Activated CD8-positive, alpha-beta memory T cell treated with anti-CD3 and anti-CD28 coated beads, Interleukin-2, amount 10 ng/mL, durations not matched to agents 7 days and 5 days (primary cell): ENCODE results near the gene PEX5L. TPM values are rescaled to one million over a fixed set of nuclear protein-coding genes. Genes with fewer than 3 reads are reported as not detected.

Experiments used
- ATAC-seq: fragments of 150-1000 bp; cut with Tn5 transposase; one replicate; pipeline ENCODE4 v1.10.0; 2021; ENCODE audit warnings: moderate library complexity
- CTCF ChIA-PET: fragments of 350-600 bp; sonication (Branson Sonifier 250); formaldehyde crosslinking; loops from one replicate; lab custom pipeline; 2021; ENCODE audit warnings: antibody characterized with exemption; lab: Charles Lee
- DNase-seq: peaks from one replicate; pipeline ENCODE4 v3.0.0-alpha.2; 2020
- H3K27ac Mint-ChIP-seq: one replicate; pipeline ENCODE4 v1.8.0; 2021; ENCODE audit warnings: mild to moderate bottlenecking, mixed read lengths
- H3K27me3 Mint-ChIP-seq: one replicate; pipeline ENCODE4 v1.8.0; 2021; ENCODE audit warnings: mixed read lengths
- H3K36me3 Mint-ChIP-seq: one replicate; pipeline ENCODE4 v1.8.0; 2021; ENCODE audit warnings: mild to moderate bottlenecking, mixed read lengths
- H3K4me1 Mint-ChIP-seq: one replicate; pipeline ENCODE4 v1.8.0; 2021; ENCODE audit warnings: mixed read lengths
- H3K4me3 Mint-ChIP-seq: one replicate; pipeline ENCODE4 v1.8.0; 2021; ENCODE audit warnings: mild to moderate bottlenecking, moderate library complexity, mixed read lengths
- H3K9me3 Mint-ChIP-seq: one replicate; pipeline ENCODE4 v1.8.0; 2022; ENCODE audit warnings: low read depth, mixed read lengths
- total RNA-seq, 2 experiments: library from RNA; stranded (reverse); gene quantifications; one replicate each; pipeline ENCODE4 v1.2.3, GENCODE V29; 2021

Gene PEX5L
- total RNA-seq, 2 experiments from 2014 or later: 0.56 to 1.1 TPM

- DNase-seq (no peak), ATAC-seq (no peak)
- H3K27ac Mint-ChIP-seq: no peak overlapping the region
- H3K4me3 Mint-ChIP-seq: no peak overlapping the region
- H3K9me3 Mint-ChIP-seq: no peaks in the 10 kb centered on the region
- no peaks in the 10 kb centered on the region for H3K36me3 Mint-ChIP-seq
- CTCF ChIA-PET: no interaction called here
- H3K4me1 Mint-ChIP-seq: no peaks in the 10 kb centered on the region
- no peaks in the 10 kb centered on the region for H3K27me3 Mint-ChIP-seq
These were observed 174.8 kb downstream of the PEX5L start for GRCh38 chr3:179861953-179862352.

DNA sequence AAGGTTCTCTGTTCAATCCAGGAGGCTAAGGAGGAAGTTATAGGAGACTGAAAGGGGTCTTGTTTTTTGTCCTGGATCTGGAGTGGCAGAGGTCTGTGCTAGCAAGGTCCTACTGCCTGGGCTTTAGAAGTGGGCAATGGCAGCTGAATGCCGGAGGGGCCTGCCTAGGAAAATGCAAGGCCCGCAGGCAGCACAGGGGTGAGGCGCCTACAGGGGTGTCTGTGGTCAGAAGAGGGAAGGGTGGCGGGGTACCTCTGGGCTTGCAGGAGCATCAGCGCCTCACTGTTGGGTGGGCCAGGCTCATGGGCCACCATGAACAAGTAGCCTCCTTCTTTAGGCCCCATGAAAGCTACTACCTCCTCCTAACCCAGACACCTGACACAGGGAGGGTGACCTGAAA is 175.4 kb downstream of the PEX5L start:
- ATAC-seq (no peak), DNase-seq (no peak)
- CTCF ChIA-PET: no interaction called here
- Mint-ChIP-seq H3K27me3 (no peaks in the 10 kb centered on the region), H3K36me3 (no peaks in the 10 kb centered on the region), H3K4me3 (no peak overlapping the region), H3K4me1 (no peaks in the 10 kb centered on the region), H3K9me3 (no peaks in the 10 kb centered on the region), H3K27ac (no peak overlapping the region)

GRCh38 chr3:179860275-179861107 is 176.2 kb downstream of the PEX5L start:
- ATAC-seq (no peak), DNase-seq (no peak)
- CTCF ChIA-PET: no interaction called here

DNA sequence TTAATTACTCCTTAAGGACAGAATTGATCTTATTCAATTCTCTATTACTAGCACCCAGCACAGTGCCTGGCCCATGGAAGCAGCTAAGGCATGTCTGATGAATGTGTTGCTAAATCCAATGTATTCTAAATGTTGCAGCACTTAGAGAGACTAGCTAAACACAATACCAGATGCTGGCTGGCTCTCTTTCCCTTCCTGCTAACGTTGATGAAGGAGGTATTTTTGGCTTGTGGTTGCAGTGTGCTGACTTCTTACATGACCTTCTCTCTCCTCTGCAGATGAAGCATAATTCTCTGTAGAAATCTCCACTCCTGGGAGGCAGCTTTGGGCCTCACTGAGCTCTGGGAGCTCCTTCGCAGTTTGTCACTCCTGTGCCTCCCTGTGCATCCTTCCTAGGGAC is 183.6 kb downstream of the PEX5L start:
- no peak overlapping the region for H3K4me3 Mint-ChIP-seq
- peaks cover 4% of the 10 kb centered on the region for H3K27me3 Mint-ChIP-seq
- no peaks in the 10 kb centered on the region for H3K4me1 Mint-ChIP-seq
- ATAC-seq (no peak), DNase-seq (no peak)
- no peaks in the 10 kb centered on the region for H3K36me3 Mint-ChIP-seq
- H3K9me3 Mint-ChIP-seq: no peaks in the 10 kb centered on the region
- CTCF ChIA-PET: no interaction called here
- H3K27ac Mint-ChIP-seq: no peak overlapping the region

More at GRCh38 chr3:179860275-179861107, 176.2 kb downstream of the PEX5L start:
- Mint-ChIP-seq H3K27ac (no peak overlapping the region), H3K36me3 (no peaks in the 10 kb centered on the region), H3K27me3 (no peaks in the 10 kb centered on the region), H3K4me3 (no peak overlapping the region), H3K4me1 (no peaks in the 10 kb centered on the region), H3K9me3 (no peaks in the 10 kb centered on the region)

DNA sequence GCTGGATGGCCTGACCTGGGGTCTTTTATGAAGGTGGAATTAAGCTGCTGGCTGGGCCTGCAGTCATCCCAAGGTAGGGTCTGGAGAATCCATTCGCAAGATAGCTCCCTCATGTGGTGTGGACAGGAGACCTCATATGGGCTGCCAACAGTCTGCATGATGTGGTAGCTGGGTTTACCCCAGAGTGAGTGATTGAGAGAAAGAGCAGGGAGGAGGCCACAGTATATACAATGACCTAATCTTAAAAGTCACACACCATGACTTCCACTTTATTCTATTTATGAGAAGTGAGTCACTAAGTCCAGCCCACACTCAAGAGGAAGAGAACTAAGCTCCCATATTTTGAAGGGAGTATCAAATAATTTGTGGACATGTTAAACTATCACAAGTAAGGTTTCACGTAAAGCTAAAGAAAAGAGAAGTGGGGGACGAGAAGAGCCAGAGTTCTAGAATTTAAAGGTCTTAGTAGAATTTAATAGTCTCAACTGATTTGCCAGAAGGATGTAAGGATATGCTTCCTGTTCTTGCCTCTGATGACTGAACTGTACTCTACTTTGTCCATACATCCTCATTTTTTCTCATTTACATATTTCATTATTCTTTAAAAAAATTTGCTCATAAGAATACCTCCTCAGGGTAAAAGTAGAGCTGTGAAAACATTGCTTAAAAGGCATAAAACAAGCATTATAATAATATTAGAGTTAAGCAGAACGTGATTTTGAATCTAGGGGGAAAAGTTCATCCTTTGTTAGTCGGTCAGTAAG is 184.4 kb downstream of the PEX5L start:
- Mint-ChIP-seq H3K36me3 (no peaks in the 10 kb centered on the region), H3K27me3 (peaks cover 4% of the 10 kb centered on the region), H3K27ac (no peak overlapping the region), H3K4me3 (no peak overlapping the region), H3K4me1 (no peaks in the 10 kb centered on the region), H3K9me3 (no peaks in the 10 kb centered on the region)
- CTCF ChIA-PET: no interaction called here
- DNase-seq (no peak), ATAC-seq (no peak)

DNA sequence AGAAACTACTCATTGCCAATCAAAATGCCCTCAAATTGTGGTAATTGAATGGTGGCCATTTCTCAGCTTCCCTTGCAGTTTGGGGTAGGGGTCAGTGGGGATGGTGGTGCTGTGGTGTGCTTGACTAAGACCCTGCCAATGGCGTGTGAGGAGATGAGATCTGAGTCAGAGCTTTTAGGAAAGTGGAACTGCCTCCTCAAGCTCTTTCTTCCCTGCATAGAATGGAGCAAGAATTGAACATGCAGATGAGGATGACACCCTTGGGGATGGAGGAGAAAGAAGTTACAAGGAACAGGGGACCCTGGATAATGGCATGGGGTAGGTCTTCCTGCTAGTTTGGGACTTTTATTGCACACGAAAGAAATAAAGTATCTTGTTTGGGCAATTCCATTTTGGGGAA is 188.0 kb downstream of the PEX5L start:
- ATAC-seq (no peak), DNase-seq (no peak)
- Mint-ChIP-seq H3K9me3 (no peaks in the 10 kb centered on the region), H3K4me1 (no peaks in the 10 kb centered on the region), H3K27me3 (peaks cover 8% of the 10 kb centered on the region), H3K4me3 (no peak overlapping the region), H3K27ac (no peak overlapping the region), H3K36me3 (no peaks in the 10 kb centered on the region)
- CTCF ChIA-PET: no interaction called here

- peaks cover 14% of the 10 kb centered on the region for H3K27me3 Mint-ChIP-seq
- no peaks in the 10 kb centered on the region for H3K36me3 Mint-ChIP-seq
- no peaks in the 10 kb centered on the region for H3K4me1 Mint-ChIP-seq
- no peak overlapping the region for H3K4me3 Mint-ChIP-seq
- CTCF ChIA-PET: no interaction called here
- H3K27ac Mint-ChIP-seq: no peak overlapping the region
- no peaks in the 10 kb centered on the region for H3K9me3 Mint-ChIP-seq
- DNase-seq (no peak), ATAC-seq (no peak)
These were observed 194.7 kb downstream of the PEX5L start for GRCh38 chr3:179842061-179842460.

DNA sequence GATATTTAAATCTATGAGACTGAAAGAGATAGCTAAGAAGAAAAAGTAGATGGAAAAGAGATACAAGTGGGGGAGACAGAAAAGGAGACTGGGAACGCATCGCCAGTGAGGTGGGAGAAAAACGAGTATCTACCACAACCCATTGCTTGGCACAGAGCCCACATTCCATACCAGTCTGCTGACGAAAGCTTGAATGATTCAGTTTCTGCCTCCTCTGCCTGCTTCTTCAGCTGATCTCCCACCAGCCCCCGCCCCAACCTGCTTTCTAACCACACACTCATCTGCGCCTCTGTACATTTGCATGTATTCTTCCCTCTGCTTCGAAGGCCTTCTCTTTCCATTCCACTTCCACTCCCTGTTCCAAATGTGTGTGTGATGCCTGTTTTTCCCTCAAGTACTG is 195.8 kb downstream of the PEX5L start:
- ATAC-seq (no peak), DNase-seq (no peak)
- H3K27me3 Mint-ChIP-seq: peaks cover 14% of the 10 kb centered on the region
- no peaks in the 10 kb centered on the region for H3K9me3 Mint-ChIP-seq
- H3K27ac Mint-ChIP-seq: no peak overlapping the region
- no peak overlapping the region for H3K4me3 Mint-ChIP-seq
- H3K4me1 Mint-ChIP-seq: no peaks in the 10 kb centered on the region
- CTCF ChIA-PET: no interaction called here
- H3K36me3 Mint-ChIP-seq: no peaks in the 10 kb centered on the region

- ATAC-seq: no peak
- CTCF ChIA-PET: no interaction called here
- Mint-ChIP-seq H3K36me3 (no peaks in the 10 kb centered on the region), H3K4me1 (no peaks in the 10 kb centered on the region), H3K4me3 (no peak overlapping the region), H3K27me3 (peaks cover 6% of the 10 kb centered on the region), H3K9me3 (no peaks in the 10 kb centered on the region), H3K27ac (no peak overlapping the region)
- no peak for DNase-seq
These were observed 199.4 kb downstream of the PEX5L start for GRCh38 chr3:179837374-179837773.

DNA sequence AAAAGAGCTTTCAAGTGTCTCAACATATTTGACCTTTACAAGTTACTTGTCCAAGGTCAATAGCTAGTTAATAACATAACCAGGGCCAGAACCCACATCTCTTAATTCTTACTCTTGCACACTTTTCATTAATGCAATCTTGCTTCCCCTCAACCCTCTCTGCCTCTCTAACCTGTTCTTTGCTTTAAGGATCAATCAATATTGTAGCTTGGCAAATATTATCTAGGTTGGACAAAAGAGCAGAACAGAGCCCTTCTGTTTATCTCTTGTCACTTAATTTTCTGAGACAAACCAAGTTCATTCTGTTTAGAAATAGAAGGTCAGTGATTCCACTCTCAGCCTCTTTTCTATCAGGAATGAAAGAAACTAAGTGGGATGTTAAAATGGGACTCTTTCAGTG is 203.4 kb downstream of the PEX5L start:
- Mint-ChIP-seq H3K36me3 (no peaks in the 10 kb centered on the region), H3K27ac (no peak overlapping the region), H3K9me3 (no peaks in the 10 kb centered on the region), H3K4me3 (no peak overlapping the region), H3K27me3 (peaks cover 4% of the 10 kb centered on the region), H3K4me1 (no peaks in the 10 kb centered on the region)
- CTCF ChIA-PET: no interaction called here
- DNase-seq (no peak), ATAC-seq (no peak)

DNA sequence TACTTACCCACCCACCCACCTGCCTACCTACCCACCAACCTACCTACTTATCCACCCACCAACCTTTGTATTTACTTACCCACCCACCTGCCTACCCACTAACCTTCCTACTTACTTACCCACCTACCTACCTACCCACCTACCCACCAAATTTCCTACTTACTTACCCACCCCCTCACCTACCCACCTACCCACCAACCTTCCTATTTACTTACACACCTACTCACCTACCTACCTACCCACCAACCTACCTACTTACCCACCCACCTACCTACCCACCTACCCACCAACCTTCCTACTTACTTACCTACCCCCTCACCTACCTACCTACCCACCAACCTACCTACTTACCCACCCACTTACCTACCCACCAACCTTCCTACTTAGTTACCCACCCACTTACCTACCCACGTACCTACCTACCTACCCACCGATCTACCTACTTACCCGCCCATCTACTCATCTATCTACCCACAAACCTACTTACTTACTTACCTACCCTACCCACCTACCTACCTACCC is 204.3 kb downstream of the PEX5L start:
- CTCF ChIA-PET: no interaction called here
- no peaks in the 10 kb centered on the region for H3K36me3 Mint-ChIP-seq
- DNase-seq (no peak), ATAC-seq (no peak)
- no peak overlapping the region for H3K4me3 Mint-ChIP-seq
- H3K27me3 Mint-ChIP-seq: peaks cover 3% of the 10 kb centered on the region
- H3K27ac Mint-ChIP-seq: no peak overlapping the region
- H3K9me3 Mint-ChIP-seq: no peaks in the 10 kb centered on the region
- H3K4me1 Mint-ChIP-seq: no peaks in the 10 kb centered on the region

DNA sequence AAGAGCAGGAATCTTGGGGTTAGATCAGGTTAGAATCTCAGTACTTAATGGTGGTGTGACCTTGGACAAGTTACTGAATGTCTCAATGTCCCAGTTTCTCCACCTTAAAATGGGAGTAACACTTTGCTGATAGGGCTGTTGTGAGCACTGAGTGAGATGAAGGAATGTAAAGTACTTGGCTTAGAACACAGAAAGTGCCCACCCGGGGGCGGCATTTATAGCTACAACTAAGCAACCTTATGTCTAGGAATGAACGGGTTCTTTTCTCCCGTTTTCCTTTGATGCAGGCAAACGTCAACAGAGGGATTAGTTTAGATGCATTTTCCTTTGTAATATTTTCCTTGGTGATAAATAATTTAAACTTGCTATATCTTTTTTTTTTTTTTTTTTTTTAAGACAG is 207.3 kb downstream of the PEX5L start:
- CTCF ChIA-PET: no interaction called here
- Mint-ChIP-seq H3K27ac (no peak overlapping the region), H3K27me3 (peaks cover 7% of the 10 kb centered on the region), H3K4me1 (no peaks in the 10 kb centered on the region), H3K36me3 (no peaks in the 10 kb centered on the region), H3K9me3 (no peaks in the 10 kb centered on the region), H3K4me3 (no peak overlapping the region)
- no peak for ATAC-seq
- DNase-seq: no peak

- no peaks in the 10 kb centered on the region for H3K9me3 Mint-ChIP-seq
- H3K4me3 Mint-ChIP-seq: no peak overlapping the region
- no peaks in the 10 kb centered on the region for H3K36me3 Mint-ChIP-seq
- no peak for DNase-seq
- no peaks in the 10 kb centered on the region for H3K4me1 Mint-ChIP-seq
- no peak for ATAC-seq
- peaks cover 7% of the 10 kb centered on the region for H3K27me3 Mint-ChIP-seq
- CTCF ChIA-PET: no interaction called here
- H3K27ac Mint-ChIP-seq: no peak overlapping the region
These were observed 208.0 kb downstream of the PEX5L start for GRCh38 chr3:179828738-179829137.

- H3K36me3 Mint-ChIP-seq: no peaks in the 10 kb centered on the region
These were observed 210.5 kb downstream of the PEX5L start for GRCh38 chr3:179826247-179826637.

More at GRCh38 chr3:179826247-179826637, 210.5 kb downstream of the PEX5L start:
- CTCF ChIA-PET: no interaction called here
- ATAC-seq: no peak
- no peak for DNase-seq
- no peaks in the 10 kb centered on the region for H3K4me1 Mint-ChIP-seq
- H3K27ac Mint-ChIP-seq: no peak overlapping the region
- H3K27me3 Mint-ChIP-seq: peaks cover 15% of the 10 kb centered on the region
- no peak overlapping the region for H3K4me3 Mint-ChIP-seq
- no peaks in the 10 kb centered on the region for H3K9me3 Mint-ChIP-seq
